ENCODE measurements around the gene LEMD2.

The LEMD2 gene

DNA sequence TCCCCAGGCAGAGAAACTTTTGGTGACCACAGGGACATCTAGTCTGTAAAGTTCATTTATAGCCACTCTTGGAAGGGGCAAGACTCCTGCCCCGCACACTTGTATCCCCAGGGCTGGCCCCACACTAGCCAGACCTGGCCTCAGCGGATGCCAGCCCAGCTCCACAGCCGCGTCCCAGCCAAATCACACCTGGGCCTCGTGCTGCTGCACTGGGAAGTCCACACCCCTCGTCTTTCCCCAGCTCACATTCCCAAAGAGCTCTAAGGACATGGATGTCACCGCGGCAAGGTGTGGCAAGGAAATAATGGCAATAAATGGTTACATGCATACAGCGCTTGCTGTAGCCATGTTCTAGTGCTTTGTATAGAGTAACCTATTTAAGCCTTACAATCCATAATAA is 50.8 kb downstream of the LEMD2 start:
- no peak for DNase-seq (ENCODE audit: low spot score)

DNA sequence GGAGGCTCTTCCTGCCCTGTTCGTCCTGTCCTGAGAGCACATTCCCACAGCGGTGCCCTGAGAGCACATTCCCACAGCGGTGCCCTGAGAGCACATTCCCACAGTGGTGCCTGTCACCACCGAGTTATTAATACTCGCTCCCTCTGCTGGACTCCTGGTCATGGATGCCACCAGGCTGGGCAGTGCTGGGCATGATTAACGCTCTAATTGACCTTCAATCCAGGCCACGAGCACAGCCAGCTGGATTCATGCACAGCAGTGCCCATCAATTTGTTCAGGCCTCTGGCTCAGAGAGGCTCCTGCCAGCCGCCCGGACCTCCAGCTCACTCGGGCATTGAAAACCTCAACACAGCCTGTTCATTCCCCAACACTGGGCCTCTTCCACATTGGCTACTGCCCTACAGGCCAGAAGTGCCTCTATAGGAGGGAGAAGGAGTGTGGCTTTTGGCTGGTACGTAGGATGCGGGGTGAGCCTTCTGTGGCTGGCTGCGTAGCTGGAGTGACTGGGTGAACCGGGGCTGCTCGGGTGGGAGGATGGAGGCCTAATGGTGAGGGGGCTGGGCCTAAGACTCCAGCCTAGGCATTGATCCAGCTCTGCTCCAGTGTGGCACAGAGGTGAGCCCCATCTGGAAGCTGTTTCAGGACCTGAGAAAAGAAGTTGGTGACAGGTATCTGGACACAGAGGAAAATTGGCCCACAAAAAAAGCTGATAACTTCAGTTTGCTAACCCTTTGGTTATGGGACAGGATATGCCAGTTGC is 51.5 kb downstream of the LEMD2 start:
- no peak for DNase-seq (ENCODE audit: low spot score)

DNA sequence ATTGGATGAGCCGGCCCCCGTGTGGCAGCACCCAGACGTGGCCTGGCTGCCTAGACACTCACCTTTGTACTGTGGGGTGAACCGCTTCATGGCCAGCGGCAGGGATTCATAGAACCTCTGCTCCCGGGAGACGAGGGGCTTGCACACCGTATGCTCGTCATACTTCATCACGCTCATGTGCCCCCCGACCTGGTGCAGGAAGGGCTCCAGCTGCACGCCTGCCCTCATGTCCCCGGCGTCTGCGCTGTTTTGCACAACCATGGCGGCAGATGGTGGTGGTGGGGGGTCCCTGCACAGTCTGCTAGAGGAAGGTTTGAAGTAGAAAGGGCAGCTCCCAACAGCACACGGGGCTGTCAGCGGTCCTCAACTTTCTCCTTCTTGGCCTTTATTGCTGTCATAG is 53.7 kb downstream of the LEMD2 start:
- no peak for DNase-seq (ENCODE audit: low spot score)

DNA sequence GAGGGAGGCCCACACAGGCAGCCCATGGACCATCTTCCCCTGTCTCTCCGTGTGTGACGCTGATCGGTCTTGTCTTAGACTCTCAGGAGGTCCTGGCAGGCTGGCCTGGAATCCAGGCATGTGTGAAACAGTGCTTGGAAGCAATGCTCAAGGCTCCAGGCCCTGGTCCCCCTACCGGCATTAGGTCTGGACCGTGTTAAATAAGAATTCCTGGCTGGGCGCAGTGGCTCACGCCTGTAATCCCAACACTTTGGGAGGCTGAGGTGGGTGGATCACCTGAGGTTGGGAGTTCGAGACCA is 55.3 kb downstream of the LEMD2 start:
- no peak for DNase-seq (ENCODE audit: low spot score)

DNA sequence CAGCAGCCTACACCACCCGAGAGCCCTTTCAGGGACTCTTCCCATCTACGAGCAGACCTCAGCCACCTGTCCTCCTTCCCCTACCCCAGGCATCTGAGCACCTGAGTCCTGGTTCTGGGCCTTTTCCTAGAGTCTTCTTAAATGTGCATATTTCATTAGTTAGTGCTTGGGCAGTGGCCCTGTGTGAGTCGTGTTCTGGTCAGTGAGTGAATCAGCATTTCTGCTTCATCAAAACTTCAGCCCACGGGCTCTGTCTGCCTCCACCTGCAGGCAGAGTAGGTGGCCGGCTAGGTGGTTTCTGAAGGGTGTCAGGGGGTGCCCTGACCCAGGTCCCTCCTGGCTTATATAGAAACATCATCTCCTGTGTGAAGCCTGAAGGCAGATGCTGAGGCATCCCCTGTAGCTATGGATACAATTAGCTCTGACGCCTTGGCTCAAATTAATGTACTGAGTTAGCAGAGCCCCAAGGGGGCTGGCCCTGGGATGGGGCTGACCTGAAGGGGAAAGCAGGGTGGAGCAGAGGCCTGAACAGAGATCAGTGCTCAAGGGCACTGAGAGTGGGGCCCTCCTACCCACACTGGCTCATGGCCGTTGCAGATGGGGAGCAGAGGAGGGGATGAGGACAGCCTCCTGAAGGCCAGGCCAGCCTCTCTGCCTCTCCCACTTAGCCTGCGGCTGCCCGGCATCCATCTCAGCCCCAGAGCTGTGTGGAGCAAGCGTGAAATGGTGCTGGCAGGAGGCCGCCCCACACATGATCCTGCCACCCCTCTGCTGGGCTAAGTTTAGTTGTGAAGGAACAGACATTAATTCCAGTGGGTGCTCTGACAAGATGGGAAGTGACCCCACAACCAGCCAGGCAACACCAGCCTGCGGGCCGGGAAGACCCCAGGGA is 55.9 kb downstream of the LEMD2 start:
- DNase-seq (ENCODE audit: low spot score): no peak

DNA sequence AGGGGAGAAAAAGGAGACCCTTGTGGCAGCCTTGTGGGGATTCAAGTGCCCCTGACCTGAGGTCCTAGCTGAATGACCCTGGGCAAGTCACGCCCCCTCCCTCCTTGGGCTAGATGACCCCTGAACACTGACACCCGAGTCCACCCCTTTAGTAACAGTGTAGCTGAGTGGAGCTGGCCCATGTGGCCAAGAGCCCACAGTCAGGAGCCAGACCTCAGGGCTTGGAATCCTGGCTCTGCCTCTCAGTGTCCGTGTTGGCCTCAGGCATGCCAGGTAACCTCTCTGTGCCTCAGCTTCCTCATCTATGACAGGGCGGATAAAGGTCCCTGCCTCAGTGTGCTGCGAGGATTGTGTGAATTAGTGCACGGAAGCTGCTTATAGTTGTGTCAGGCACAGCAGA is 56.5 kb downstream of the LEMD2 start:
- no peak for DNase-seq (ENCODE audit: low spot score)

DNA sequence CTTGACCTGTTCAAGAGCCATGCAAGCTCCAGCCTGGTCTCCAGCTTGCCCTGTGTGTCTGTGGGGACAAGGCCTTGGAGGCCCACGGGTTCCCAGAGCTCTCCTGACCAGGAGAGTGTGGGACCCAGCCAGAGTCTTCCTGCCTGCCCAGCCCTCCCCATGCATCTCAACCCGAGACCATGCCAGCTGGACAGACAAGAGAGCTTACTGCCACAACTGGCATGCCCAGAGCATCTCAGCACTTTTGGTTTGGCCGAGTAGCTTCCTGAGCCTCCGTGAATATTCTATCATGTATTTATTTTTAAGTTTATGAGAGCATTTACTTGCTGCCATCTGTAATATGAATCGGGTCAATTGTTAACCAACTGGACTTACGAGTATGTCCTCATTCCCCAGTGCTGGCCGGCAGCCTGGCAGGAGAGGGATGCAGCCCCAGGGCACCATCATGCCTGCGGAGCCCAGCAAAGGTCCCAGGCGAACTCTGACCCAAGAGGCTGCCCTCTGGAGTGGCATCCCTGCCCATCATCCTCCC is 57.1 kb downstream of the LEMD2 start:
- no peak for DNase-seq (ENCODE audit: low spot score)

DNA sequence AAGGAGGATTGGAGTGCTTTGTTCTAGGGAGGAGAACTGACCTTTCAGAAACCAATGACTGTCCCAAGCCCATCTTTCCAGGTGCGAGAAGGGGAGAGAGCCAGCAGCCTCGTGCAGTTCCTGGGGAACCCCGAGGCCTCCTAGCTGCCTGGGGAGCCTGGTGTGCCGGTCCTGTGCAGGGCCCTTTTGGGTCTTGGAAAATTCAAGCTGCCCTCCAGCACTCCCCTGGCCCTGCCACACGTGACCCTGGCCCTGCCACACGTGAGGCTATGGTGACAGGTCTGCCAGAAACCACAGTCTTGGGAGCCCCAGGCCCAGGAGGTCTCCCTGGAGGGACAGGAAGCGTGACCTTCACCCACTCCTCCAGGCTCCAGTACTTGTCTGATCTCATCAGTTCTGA is 57.9 kb downstream of the LEMD2 start:
- no peak for DNase-seq (ENCODE audit: low spot score)

DNA sequence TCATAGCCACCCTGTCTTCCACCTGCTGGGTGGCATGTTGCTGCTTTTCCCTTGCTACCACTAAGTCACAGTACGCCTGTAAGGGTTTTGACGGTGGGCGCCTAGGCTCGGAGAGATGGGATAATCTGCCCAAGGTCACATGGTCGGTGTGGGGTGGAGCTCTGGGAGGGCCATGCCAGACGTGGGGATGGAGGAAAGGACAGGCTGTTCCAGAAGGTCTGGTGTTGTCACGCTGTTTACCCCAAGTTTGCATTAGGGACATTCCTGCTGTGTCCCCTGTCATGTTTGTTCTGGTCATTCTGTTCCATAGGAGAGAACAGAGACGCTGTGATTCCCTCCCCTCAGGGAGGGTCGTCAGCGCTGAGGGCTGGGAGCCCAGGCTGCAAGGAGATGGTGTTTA is 58.3 kb downstream of the LEMD2 start:
- DNase-seq (ENCODE audit: low spot score): no peak

DNA sequence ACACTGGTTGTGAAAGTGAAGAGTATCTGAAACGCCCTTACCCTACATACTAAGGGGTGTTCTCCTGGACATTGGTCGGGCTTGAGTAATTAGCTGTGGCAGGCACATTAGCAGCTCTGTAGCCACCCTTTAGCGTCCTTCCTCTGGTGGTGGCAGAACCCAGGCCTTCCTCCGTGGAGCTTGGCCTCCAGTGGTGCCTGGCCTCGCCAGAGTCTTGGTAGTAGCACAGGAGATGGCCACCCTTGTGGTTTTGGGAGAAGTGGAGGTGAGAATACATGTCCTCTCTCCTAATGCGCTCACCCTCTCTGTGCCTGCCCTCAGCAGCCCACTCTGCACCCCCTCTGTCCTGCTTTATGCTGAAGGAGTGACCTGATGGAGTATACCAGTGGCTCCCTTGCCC is 59.9 kb downstream of the LEMD2 start:
- DNase-seq (ENCODE audit: low spot score): no peak

DNA sequence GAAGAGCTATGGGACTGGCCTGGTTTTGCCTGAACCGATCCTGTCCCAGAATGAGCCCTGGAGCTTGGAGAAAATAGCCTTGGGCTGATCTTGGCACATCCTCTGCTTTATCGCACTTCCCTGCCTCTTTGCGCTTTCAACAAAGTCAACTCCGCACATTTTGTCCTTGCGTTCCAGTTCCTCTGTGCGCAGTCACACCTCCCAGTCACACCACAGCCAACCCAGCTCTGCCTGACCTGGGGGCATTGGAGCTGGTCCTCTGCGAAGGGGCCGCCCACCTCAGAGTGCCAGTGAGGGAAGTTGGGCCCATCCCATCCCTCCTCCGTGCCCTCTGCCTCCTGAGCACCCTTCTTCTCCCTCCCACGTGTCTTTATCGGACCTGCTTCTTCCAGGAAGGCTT is 60.5 kb downstream of the LEMD2 start:
- no peak for DNase-seq (ENCODE audit: low spot score)

DNA sequence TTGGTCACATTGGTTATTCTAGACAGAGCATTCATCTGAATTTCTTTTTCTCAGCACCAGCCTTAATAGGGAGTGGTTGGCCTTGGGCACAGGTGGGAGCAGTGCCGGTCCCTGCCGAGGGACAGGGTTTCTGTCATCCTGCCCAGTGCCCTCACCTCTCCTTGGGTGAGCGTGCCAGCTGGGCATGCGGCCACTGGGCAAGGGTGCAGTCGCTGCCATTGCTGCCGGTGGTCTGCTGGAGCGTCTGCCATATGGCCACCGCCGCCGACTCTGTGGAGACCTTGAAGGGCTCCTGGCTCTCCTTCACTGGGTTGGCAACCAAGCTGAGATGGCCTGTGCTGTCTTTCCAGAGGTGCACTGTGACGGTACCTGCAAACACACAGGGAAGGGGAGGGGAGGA is 61.0 kb downstream of the LEMD2 start:
- DNase-seq (ENCODE audit: low spot score): no peak

DNA sequence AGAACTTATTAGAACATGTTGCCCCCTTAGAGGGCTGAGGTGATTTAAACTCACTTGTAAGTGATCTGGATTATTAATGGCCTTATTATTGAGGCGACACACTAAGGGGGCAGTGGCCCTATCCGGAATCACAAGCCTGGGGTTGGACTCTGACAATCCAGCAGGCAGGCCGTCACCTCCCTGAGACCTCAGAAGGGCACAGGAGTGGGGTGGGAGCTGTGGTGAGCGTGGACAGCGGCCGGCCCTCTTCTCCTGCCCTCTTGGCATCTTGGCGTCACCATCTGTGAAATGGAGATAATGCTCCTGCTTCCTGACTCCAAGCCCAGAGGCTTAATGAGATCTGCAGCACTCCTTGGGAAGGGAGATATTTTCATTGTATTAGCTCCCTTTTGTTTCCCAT is 61.8 kb downstream of the LEMD2 start:
- DNase-seq (ENCODE audit: low spot score): no peak

DNA sequence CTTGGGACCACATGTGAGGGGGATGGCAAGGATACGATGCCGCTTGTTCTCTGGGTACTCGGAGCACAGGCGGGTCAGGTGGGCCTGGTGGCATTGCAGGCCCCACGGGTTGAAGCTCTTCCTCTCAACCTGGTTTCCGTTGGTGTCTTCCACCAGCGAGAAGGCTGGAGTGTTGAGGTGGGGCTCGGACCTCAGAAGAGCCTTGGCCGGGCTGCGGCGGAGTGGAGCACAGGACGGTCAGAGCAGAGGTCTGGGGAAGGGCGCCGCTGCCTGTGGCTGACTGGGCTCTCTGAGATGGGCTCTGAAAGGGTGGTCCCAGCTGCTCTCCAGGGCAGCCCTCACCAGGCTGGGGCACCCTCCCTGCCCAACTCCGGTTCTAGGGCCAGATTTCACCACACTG is 62.2 kb downstream of the LEMD2 start:
- DNase-seq (ENCODE audit: low spot score): no peak

DNA sequence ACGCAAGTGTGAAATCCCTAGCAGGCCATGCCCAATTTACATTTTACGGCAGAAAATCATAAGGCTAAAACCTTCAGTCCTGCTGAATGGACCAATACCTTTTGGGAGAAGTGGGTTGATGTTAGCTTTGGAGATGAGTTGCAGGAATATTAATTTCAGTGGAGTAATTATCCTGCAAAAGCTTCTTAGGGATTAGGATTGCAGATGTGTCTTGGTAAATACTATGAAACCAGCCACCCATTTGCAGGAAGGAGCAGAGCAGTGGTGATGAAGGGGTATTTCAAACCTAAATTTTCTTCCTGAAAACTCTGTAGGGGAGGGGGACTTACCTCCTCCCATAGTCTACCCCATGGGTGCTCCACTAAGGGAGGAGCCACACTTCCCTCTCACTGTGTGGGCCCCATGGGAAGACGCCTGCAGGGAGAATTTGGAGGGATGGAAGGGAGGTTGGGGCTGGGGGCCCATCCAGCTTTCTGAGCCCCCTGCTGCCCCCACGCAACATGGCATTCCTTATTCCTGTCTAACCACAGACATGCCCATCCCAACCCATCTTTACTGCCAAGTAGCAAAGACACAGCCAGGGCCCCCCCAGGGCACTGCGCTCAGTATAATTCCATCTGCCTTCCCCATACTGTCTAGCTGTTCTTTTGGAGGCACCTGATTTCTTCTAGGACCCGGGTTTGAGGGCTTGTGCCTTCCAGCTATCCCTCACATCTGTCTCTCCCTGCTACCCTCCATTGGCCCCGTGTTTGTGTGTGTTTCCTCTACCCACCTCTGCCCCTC is 62.8 kb downstream of the LEMD2 start:
- DNase-seq (ENCODE audit: low spot score): no peak

DNA sequence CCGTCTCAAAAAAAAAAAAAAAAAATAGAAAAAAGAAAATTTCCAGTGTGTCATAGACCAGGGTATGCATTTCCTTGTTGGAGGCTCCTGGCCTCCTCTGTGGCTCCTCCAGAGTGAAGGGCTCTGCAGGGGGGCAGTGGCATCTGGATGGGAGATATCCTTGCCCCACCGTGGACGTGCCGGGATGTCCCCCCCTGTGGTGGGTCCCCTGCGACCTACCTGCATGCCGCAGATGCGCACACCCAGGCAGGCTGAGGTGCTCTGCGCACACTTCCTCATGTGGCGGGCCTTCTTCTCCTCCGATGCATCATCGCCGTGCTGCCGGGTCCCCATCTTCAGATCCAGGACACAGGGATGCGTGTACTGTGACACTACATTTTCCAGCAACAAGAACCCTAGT is 63.7 kb downstream of the LEMD2 start:
- DNase-seq (ENCODE audit: low spot score): no peak

DNA sequence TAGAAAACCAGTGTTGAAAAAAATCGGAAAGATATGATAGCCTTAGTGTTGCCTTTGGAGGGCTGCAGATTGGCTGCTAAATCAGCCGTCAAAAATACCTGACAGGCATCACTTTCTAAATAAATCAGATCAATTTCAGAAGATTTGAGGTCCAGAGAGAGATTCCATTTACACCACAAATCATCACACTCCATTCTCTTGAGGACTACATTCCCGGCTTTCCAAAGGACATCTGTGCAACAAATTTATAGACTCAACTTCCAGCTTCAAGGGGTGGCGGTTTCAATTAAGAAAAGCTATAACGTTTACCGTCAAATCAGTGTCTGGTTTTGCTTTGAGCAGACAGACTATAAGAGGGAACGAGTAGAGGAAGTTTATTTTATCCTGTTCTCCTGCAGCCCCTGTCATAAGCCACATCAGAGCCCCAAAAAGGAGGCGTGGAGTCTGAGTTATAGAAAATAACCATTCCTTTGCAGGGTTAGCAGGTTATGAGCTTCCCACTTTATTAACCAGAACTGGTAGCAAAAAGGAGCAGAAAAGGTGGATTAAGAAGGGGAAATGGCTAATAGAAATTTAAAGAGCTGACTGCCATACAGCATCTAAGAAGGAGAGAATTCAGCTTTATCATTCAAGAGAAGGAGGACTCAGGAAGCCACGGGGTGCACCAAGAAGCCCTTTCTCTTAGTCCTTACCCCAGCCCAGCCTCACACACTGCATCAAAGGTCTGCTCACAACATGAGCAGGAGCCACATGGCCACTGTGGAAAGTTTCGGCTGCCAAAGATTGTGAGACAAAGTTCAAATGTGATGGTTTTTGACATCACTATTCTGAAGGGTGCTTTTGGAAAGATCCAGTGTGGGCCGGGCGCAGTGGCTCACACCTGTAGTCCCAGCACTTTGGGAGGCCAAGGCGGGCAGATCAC is 64.6 kb downstream of the LEMD2 start:
- no peak for DNase-seq (ENCODE audit: low spot score)

DNA sequence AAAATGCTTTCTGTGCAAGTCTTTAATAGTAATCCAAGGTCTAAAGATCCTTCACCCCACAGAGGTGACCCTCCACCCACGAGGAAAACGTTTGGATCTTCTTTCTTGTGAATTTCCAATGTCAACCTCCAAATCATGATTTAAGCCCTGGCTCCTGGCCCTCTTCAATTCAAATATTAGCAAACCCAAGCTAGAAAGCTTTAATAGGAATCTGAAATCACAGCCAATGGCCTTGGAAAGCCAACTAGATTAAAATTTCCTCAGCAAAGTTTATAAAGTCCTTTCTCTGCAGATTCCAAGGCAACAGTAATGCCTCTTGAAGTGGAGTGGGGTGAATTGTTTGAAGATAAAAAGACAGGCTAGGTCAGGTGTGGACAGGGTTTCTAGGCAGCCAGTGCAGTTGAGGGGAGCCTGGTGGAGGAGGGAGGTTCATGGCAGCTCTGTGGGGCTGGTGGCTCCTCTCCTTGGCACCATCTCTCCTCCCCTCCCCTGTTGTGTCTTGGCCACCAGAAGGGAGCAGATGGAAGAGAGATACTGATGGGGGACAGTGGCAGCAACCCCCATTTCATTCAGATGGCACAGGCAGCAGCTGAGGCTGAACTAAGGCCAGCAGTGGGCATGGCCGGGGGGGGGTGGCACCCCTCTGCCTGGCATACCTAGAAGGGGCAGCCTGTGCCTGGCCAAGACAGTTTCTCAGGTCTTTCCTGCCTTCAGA is 65.4 kb downstream of the LEMD2 start:
- DNase-seq (ENCODE audit: low spot score): no peak

DNA sequence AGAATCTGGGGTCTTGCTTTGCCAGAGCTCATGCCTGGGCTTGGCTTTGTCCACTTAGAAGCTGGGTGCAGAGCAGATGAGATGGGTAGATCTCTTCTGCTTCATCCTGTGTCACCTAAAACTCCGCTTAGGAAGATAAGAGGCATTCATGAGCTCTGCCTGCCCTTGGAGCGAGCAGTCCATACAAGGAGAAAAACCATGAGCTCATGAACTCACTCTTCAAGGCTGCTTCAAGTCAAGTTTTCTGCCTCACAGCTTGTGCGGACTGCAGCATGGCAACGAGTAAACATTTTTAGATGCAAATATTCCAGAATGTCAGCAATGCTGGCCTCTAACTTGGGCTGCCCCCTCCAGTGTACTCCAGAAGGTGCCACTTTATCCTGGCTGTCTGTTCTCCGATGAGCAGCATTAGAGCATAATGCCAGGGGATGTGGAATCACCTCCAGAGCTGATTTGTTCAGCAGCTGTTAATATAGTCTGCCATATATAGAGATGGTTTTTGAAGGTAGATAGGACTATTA is 66.8 kb downstream of the LEMD2 start:
- DNase-seq (ENCODE audit: low spot score): no peak

DNA sequence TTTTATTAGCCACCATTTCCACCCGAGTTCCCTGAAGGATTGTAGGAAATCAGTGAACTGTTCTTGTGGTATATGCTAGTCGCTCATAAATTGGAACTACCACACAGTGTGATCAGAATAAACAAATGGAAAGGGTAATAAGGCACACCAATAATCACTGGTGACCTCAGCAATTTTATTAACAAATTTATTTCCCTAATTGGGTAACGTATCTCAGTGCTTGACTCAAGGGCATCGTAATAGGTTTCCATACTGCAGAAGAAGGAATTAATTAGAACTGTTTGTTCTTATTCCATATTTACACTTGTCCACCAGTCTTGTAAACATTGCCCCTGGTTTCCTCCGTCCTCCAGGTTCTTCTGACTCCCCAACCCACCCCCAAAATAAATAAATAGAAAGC is 67.4 kb downstream of the LEMD2 start:
- no peak for DNase-seq (ENCODE audit: low spot score)

All from COLO829 (cell line).